ENCODE results near the gene CCNA2.

GRCh38 chr4:121784975-121785374 lies 38.7 kb downstream of the CCNA2 start:
- TF ChIP-seq RAD21 (IDR thresholded peaks at IDR 0.05; ENCODE audit: low read depth) (no peak), YY1 (IDR thresholded peaks at IDR 0.05; ENCODE audit: low read depth) (no peak), EGR1 (IDR thresholded peaks at IDR 0.05) (no peak), FOXM1 (IDR thresholded peaks at IDR 0.05; ENCODE audit: borderline replicate concordance, low read depth) (no peak)

Measured in Ishikawa (cell line).